OCI-LY1 (cell line): ENCODE measurements around the gene ACBD3.

ENCODE experiments used
- CTCF ChIP-seq: fragments of 200-600 bp; sonication (generic), shearing (Covaris generic); IDR thresholded peaks from 2 replicates; pipeline ENCODE4 v1.5.1; 2017; ENCODE audit warnings: mild to moderate bottlenecking, antibody characterized with exemption, low read length, moderate library complexity, mixed read lengths
- EZH2 ChIP-seq: fragments of 200-600 bp; sonication (generic), shearing (Covaris generic); IDR thresholded peaks from 2 replicates; pipeline ENCODE4 v1.8.0; 2017; ENCODE audit warnings: borderline replicate concordance, mixed run types, mild to moderate bottlenecking, antibody characterized with exemption, low read length, moderate library complexity, mixed read lengths

- TF ChIP-seq CTCF (no peak), EZH2 (no peak)
Observed at GRCh38 chr1:226108935-226109828, 77.4 kb downstream of the ACBD3 start.
